HL-60 (cell line): ENCODE data around the gene DIS3L2.

Source experiments
- POLR2AphosphoS5 ChIP-seq: IDR thresholded peaks from 2 replicates; pipeline ENCODE4 v1.6.1; 2012; ENCODE audit warnings: low read depth
- REST ChIP-seq: IDR thresholded peaks from 2 replicates; pipeline ENCODE4 v1.6.1; 2012; ENCODE audit warnings: low read depth; ENCODE audit not compliant: insufficient replicate concordance
- TF ChIP-seq, protein P1 (sequence below): IDR thresholded peaks from one replicate; pipeline ENCODE4 v1.5.1; 2011; ENCODE audit warnings: low read length, control low read depth, inconsistent platforms; ENCODE audit not compliant: insufficient read depth

GRCh38 chr2:232276733-232277313 lies 315.3 kb downstream of the DIS3L2 start:
- TF ChIP-seq, protein P1, sequence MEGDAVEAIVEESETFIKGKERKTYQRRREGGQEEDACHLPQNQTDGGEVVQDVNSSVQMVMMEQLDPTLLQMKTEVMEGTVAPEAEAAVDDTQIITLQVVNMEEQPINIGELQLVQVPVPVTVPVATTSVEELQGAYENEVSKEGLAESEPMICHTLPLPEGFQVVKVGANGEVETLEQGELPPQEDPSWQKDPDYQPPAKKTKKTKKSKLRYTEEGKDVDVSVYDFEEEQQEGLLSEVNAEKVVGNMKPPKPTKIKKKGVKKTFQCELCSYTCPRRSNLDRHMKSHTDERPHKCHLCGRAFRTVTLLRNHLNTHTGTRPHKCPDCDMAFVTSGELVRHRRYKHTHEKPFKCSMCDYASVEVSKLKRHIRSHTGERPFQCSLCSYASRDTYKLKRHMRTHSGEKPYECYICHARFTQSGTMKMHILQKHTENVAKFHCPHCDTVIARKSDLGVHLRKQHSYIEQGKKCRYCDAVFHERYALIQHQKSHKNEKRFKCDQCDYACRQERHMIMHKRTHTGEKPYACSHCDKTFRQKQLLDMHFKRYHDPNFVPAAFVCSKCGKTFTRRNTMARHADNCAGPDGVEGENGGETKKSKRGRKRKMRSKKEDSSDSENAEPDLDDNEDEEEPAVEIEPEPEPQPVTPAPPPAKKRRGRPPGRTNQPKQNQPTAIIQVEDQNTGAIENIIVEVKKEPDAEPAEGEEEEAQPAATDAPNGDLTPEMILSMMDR: no peak
- TF ChIP-seq POLR2AphosphoS5 (no peak), REST (no peak)
